KG1 (cell line): ENCODE results near the gene ATAD1.

Experiments used
- DNase-seq: peaks from one replicate; lab custom pipeline; 2025; lab: John Stamatoyannopoulos, UW

ATAD1 gene

GRCh38 chr10:87713707-87714106 lies 104.3 kb downstream of the ATAD1 start:
- no peak for DNase-seq

GRCh38 chr10:87712913-87713616 lies 105.0 kb downstream of the ATAD1 start:
- DNase-seq = no peak

GRCh38 chr10:87707254-87707653 lies 110.8 kb downstream of the ATAD1 start:
- no peak for DNase-seq

- no peak for DNase-seq
Observed at GRCh38 chr10:87706731-87707130, 111.3 kb downstream of the ATAD1 start.

- DNase-seq = no peak
Observed at GRCh38 chr10:87705339-87705738, 112.7 kb downstream of the ATAD1 start.

GRCh38 chr10:87703771-87704170 lies 114.3 kb downstream of the ATAD1 start:
- no peak for DNase-seq

GRCh38 chr10:87702973-87703294 lies 115.1 kb downstream of the ATAD1 start:
- no peak for DNase-seq

- no peak for DNase-seq
Observed at GRCh38 chr10:87702260-87702972, 115.6 kb downstream of the ATAD1 start.
